NB4 (cell line): Measurements from ENCODE around the gene SMAD2.

ENCODE experiments used
- CTCF ChIP-seq: IDR thresholded peaks from one replicate; pipeline ENCODE4 v1.5.1; 2012; ENCODE audit warnings: low read depth, low read length
- POLR2A ChIP-seq: IDR thresholded peaks from 2 replicates; pipeline ENCODE4 v1.6.1; 2011; ENCODE audit warnings: mild to moderate bottlenecking; ENCODE audit not compliant: insufficient read length; ENCODE audit errors: extremely low read depth

GRCh38 chr18:47781561-47781960 is 148.9 kb downstream of the SMAD2 start:
- TF ChIP-seq CTCF (no peak), POLR2A (no peak)
